ENCODE measurements around the gene ATP9A.

Gene ATP9A

GRCh38 chr20:51614687-51615086, 153.5 kb downstream of the ATP9A start:
- no peak overlapping the region for H3K4me3 ChIP-seq (ENCODE audit: low read length)
- no peaks in the 10 kb centered on the region for H3K9me2 ChIP-seq (replicated peaks; ENCODE audit: control insufficient read depth, low read length)
- no peaks in the 10 kb centered on the region for H3K9me3 ChIP-seq (ENCODE audit: control insufficient read depth, insufficient read depth, low read length)
- peaks cover 4% of the 10 kb centered on the region; the same call in 1 of the 2 replicates for H3K27me3 ChIP-seq (ENCODE audit: control insufficient read depth, low read length)
- H3K4me1 ChIP-seq (ENCODE audit: control insufficient read depth, low read length) = peaks cover 12% of the 10 kb centered on the region
- H3K4me2 ChIP-seq (ENCODE audit: low read length) = no peak overlapping the region
- H3K36me3 ChIP-seq (ENCODE audit: control insufficient read depth, low read length) = no peaks in the 10 kb centered on the region
- no peak overlapping the region for H3K27ac ChIP-seq (ENCODE audit: low read depth, low read length)
- 0 out of 2 replicates have a peak, but pooled peaks cover 3% of the 10 kb centered on the region for H3F3A ChIP-seq (ENCODE audit: control insufficient read depth, insufficient read depth)
- TF ChIP-seq CTCF (IDR thresholded peaks at IDR 0.05; ENCODE audit: low read depth, low read length, poor library complexity, severe bottlenecking) (no peak), EZH2phosphoT487 (IDR thresholded peaks at IDR 0.05; ENCODE audit: borderline replicate concordance, low read length) (no peak)
- no peaks in the 10 kb centered on the region for H4K20me1 ChIP-seq (ENCODE audit: control insufficient read depth, insufficient read depth, low read depth, low read length)
- no peaks in the 10 kb centered on the region for H3K79me2 ChIP-seq (ENCODE audit: control insufficient read depth, low read length)

GRCh38 chr20:51613580-51613979, 154.6 kb downstream of the ATP9A start:
- TF ChIP-seq CTCF (IDR thresholded peaks at IDR 0.05; ENCODE audit: low read depth, low read length, poor library complexity, severe bottlenecking) (no peak), EZH2phosphoT487 (IDR thresholded peaks at IDR 0.05; ENCODE audit: borderline replicate concordance, low read length) (no peak)
- Histone ChIP-seq H3K9me2 (replicated peaks; ENCODE audit: control insufficient read depth, low read length) (no peaks in the 10 kb centered on the region), H3K4me3 (ENCODE audit: low read length) (no peak overlapping the region), H3K4me1 (ENCODE audit: control insufficient read depth, low read length) (peaks cover 7% of the 10 kb centered on the region), H3K27ac (ENCODE audit: low read depth, low read length) (no peak overlapping the region), H3K4me2 (ENCODE audit: low read length) (no peak overlapping the region), H3K27me3 (ENCODE audit: control insufficient read depth, low read length) (peaks cover 8% of the 10 kb centered on the region; the same call in 1 of the 2 replicates), H4K20me1 (ENCODE audit: control insufficient read depth, insufficient read depth, low read depth, low read length) (no peaks in the 10 kb centered on the region), H3K79me2 (ENCODE audit: control insufficient read depth, low read length) (no peaks in the 10 kb centered on the region), H3F3A (ENCODE audit: control insufficient read depth, insufficient read depth) (0 out of 2 replicates have a peak, but pooled peaks cover 3% of the 10 kb centered on the region), H3K9me3 (ENCODE audit: control insufficient read depth, insufficient read depth, low read length) (no peaks in the 10 kb centered on the region), H3K36me3 (ENCODE audit: control insufficient read depth, low read length) (no peaks in the 10 kb centered on the region)

- no peak overlapping the region for H3K4me3 ChIP-seq (ENCODE audit: low read length)
- H3K27me3 ChIP-seq (ENCODE audit: control insufficient read depth, low read length) = peaks cover 13% of the 10 kb centered on the region; the same call in 1 of the 2 replicates
- no peak overlapping the region for H3K27ac ChIP-seq (ENCODE audit: low read depth, low read length)
- no peak overlapping the region for H3K4me2 ChIP-seq (ENCODE audit: low read length)
- no peaks in the 10 kb centered on the region for H3K79me2 ChIP-seq (ENCODE audit: control insufficient read depth, low read length)
- H4K20me1 ChIP-seq (ENCODE audit: control insufficient read depth, insufficient read depth, low read depth, low read length) = no peaks in the 10 kb centered on the region
- TF ChIP-seq CTCF (IDR thresholded peaks at IDR 0.05; ENCODE audit: low read depth, low read length, poor library complexity, severe bottlenecking) (no peak), EZH2phosphoT487 (IDR thresholded peaks at IDR 0.05; ENCODE audit: borderline replicate concordance, low read length) (no peak)
- no peaks in the 10 kb centered on the region for H3K9me2 ChIP-seq (replicated peaks; ENCODE audit: control insufficient read depth, low read length)
- H3K9me3 ChIP-seq (ENCODE audit: control insufficient read depth, insufficient read depth, low read length) = no peaks in the 10 kb centered on the region
- H3K36me3 ChIP-seq (ENCODE audit: control insufficient read depth, low read length) = no peaks in the 10 kb centered on the region
- 0 out of 2 replicates have a peak, but pooled peaks cover 3% of the 10 kb centered on the region for H3F3A ChIP-seq (ENCODE audit: control insufficient read depth, insufficient read depth)
- peaks cover 14% of the 10 kb centered on the region for H3K4me1 ChIP-seq (ENCODE audit: control insufficient read depth, low read length)
Observed at GRCh38 chr20:51612896-51613295, 155.3 kb downstream of the ATP9A start.

GRCh38 chr20:51611625-51611890, 156.6 kb downstream of the ATP9A start:
- no peak overlapping the region for H3K4me3 ChIP-seq (ENCODE audit: low read length)
- no peaks in the 10 kb centered on the region for H3K9me3 ChIP-seq (ENCODE audit: control insufficient read depth, insufficient read depth, low read length)
- peaks cover 18% of the 10 kb centered on the region for H3K4me1 ChIP-seq (ENCODE audit: control insufficient read depth, low read length)
- no peak overlapping the region for H3K4me2 ChIP-seq (ENCODE audit: low read length)
- no peaks in the 10 kb centered on the region for H4K20me1 ChIP-seq (ENCODE audit: control insufficient read depth, insufficient read depth, low read depth, low read length)
- 0 out of 2 replicates have a peak, but pooled peaks cover 3% of the 10 kb centered on the region for H3F3A ChIP-seq (ENCODE audit: control insufficient read depth, insufficient read depth)
- H3K27me3 ChIP-seq (ENCODE audit: control insufficient read depth, low read length) = peaks cover 18% of the 10 kb centered on the region
- H3K27ac ChIP-seq (ENCODE audit: low read depth, low read length) = no peak overlapping the region
- H3K79me2 ChIP-seq (ENCODE audit: control insufficient read depth, low read length) = no peaks in the 10 kb centered on the region
- no peaks in the 10 kb centered on the region for H3K36me3 ChIP-seq (ENCODE audit: control insufficient read depth, low read length)
- TF ChIP-seq CTCF (IDR thresholded peaks at IDR 0.05; ENCODE audit: low read depth, low read length, poor library complexity, severe bottlenecking) = no peak
- TF ChIP-seq EZH2phosphoT487 (IDR thresholded peaks at IDR 0.05; ENCODE audit: borderline replicate concordance, low read length) = no peak
- H3K9me2 ChIP-seq (replicated peaks; ENCODE audit: control insufficient read depth, low read length) = no peaks in the 10 kb centered on the region

Measured in DOHH2 (cell line).